Smooth muscle cell (in vitro differentiated cells): ENCODE data around the gene ACKR3. TPM values are rescaled to one million over a fixed set of nuclear protein-coding genes. Genes with fewer than 3 reads are reported as not detected.

ENCODE experiments used
- DNase-seq: peaks from one replicate; lab custom pipeline; 2025; ENCODE audit not compliant: unreplicated experiment; lab: John Stamatoyannopoulos, UW
- H2AFZ ChIP-seq: fragments of 200-600 bp; sonication (generic); 2 replicates; pipeline ENCODE4 v1.6.0; 2016; ENCODE audit warnings: antibody characterized with exemption, low read depth, mild to moderate bottlenecking
- H3F3A ChIP-seq: fragments of 200-600 bp; sonication (generic); 2 replicates; pipeline ENCODE4 v1.6.0; 2017; ENCODE audit warnings: antibody characterized with exemption, low read depth
- H3K27ac ChIP-seq: fragments of 200-600 bp; sonication (generic); 2 replicates; pipeline ENCODE4 v1.5.1; 2016; ENCODE audit warnings: low read depth, mild to moderate bottlenecking
- H3K27me3 ChIP-seq: fragments of 200-600 bp; sonication (generic); 2 replicates; pipeline ENCODE4 v1.6.1; 2016; ENCODE audit warnings: low read depth, mild to moderate bottlenecking
- H3K36me3 ChIP-seq: fragments of 200-600 bp; sonication (generic); 2 replicates; pipeline ENCODE4 v1.5.1; 2016; ENCODE audit warnings: low read depth
- H3K4me1 ChIP-seq: fragments of 200-600 bp; sonication (generic); 2 replicates; pipeline ENCODE4 v1.5.1; 2016; ENCODE audit warnings: low read depth
- H3K4me2 ChIP-seq: fragments of 200-600 bp; sonication (generic); 2 replicates; pipeline ENCODE4 v1.6.0; 2016; ENCODE audit warnings: mild to moderate bottlenecking
- H3K4me3 ChIP-seq: fragments of 200-600 bp; sonication (generic); 2 replicates; pipeline ENCODE4 v1.5.1; 2016; ENCODE audit warnings: mild to moderate bottlenecking
- H3K79me2 ChIP-seq: fragments of 200-600 bp; sonication (generic); 2 replicates; pipeline ENCODE4 v1.6.0; 2016; ENCODE audit warnings: low read depth, mild to moderate bottlenecking
- H3K9ac ChIP-seq: fragments of 200-600 bp; sonication (generic); 2 replicates; pipeline ENCODE4 v1.6.0; 2016; ENCODE audit warnings: low read depth
- H3K9me3 ChIP-seq: fragments of 200-600 bp; sonication (generic); replicated peaks from 2 replicates; pipeline ENCODE4 v1.5.1; 2016; ENCODE audit warnings: low read depth
- H4K20me1 ChIP-seq: fragments of 200-600 bp; sonication (generic); 2 replicates; pipeline ENCODE4 v1.6.0; 2016; ENCODE audit warnings: low read depth
- WGBS: methylation state at CpG from one replicate; pipeline ENCODE4 v1.1.7; 2016; ENCODE audit warnings: low lambda C conversion rate; 5-methylcytosine and 5-hydroxymethylcytosine counted together
- polyA plus RNA-seq: library from polyadenylated mRNA; unstranded; fragments of >200 nt; fragmentation: Nextera tagmentation; extraction: Ambion mirVana; gene quantifications from 2 replicates; pipeline ENCODE4 v1.2.1, GENCODE V29; 2016
- total RNA-seq: library from RNA; depleted of rRNA; stranded (reverse); fragments of >200 nt; gene quantifications from 2 replicates; pipeline ENCODE4 v1.2.3, GENCODE V29; 2014
- TF ChIP-seq, protein P1 (sequence below): fragments of 200-600 bp; sonication (generic); IDR thresholded peaks from 2 replicates; pipeline ENCODE4 v1.5.1; 2017; ENCODE audit warnings: borderline replicate concordance, mild to moderate bottlenecking, antibody characterized with exemption; ENCODE audit not compliant: insufficient read depth, poor library complexity, severe bottlenecking

ACKR3 gene
- total and polyA plus RNA-seq, 2 experiments from 2014 or later = 44.6 to 72.5 TPM

GRCh38 chr2:236552581-236553363 lies 16.9 kb upstream of the ACKR3 start:
- 85% methylated on average over 11 of the region's 11 CpGs for WGBS
- H4K20me1 ChIP-seq = no peaks in the 10 kb centered on the region
- no peak overlapping the region for H3K4me2 ChIP-seq
- H2AFZ ChIP-seq = no peak overlapping the region
- no peak for DNase-seq
- H3K36me3 ChIP-seq = no peaks in the 10 kb centered on the region
- no peak overlapping the region for H3K9ac ChIP-seq
- H3K27ac ChIP-seq = no peak overlapping the region
- no peaks in the 10 kb centered on the region for H3K9me3 ChIP-seq
- no peak overlapping the region for H3K4me3 ChIP-seq
- no peaks in the 10 kb centered on the region for H3K79me2 ChIP-seq
- H3K27me3 ChIP-seq = no peaks in the 10 kb centered on the region
- peaks cover 5% of the 10 kb centered on the region for H3F3A ChIP-seq
- TF ChIP-seq, protein P1, sequence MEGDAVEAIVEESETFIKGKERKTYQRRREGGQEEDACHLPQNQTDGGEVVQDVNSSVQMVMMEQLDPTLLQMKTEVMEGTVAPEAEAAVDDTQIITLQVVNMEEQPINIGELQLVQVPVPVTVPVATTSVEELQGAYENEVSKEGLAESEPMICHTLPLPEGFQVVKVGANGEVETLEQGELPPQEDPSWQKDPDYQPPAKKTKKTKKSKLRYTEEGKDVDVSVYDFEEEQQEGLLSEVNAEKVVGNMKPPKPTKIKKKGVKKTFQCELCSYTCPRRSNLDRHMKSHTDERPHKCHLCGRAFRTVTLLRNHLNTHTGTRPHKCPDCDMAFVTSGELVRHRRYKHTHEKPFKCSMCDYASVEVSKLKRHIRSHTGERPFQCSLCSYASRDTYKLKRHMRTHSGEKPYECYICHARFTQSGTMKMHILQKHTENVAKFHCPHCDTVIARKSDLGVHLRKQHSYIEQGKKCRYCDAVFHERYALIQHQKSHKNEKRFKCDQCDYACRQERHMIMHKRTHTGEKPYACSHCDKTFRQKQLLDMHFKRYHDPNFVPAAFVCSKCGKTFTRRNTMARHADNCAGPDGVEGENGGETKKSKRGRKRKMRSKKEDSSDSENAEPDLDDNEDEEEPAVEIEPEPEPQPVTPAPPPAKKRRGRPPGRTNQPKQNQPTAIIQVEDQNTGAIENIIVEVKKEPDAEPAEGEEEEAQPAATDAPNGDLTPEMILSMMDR = no peak
- peaks cover 3% of the 10 kb centered on the region for H3K4me1 ChIP-seq

DNA sequence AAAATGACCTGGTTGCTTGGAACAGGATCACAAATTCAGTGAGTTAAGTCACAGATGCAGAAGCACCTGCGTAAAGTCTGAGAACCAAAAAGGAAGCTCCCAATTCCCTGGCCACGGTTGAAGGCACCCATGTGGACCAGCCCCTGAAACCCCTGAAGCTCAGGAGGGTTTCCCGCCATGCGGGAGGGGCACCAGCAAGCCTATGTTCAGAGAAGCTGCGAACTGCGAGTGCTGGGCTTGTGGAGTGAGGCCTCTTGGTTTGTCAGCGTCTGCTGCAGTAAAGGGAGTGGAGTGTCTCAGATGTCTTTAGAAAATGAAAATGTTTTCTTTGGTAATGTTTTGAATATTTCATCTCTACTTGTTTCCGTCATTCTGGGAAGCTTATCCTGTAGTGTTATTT lies 16.1 kb upstream of the ACKR3 start:
- H3K9me3 ChIP-seq = no peaks in the 10 kb centered on the region
- no peak overlapping the region for H3K4me3 ChIP-seq
- H2AFZ ChIP-seq = no peak overlapping the region
- TF ChIP-seq, protein P1 = no peak
- H3K27ac ChIP-seq = no peak overlapping the region
- H3K4me1 ChIP-seq = peaks cover 3% of the 10 kb centered on the region
- no peak overlapping the region for H3K4me2 ChIP-seq
- no peaks in the 10 kb centered on the region for H3K27me3 ChIP-seq
- H4K20me1 ChIP-seq = no peaks in the 10 kb centered on the region
- peaks cover 3% of the 10 kb centered on the region for H3F3A ChIP-seq
- WGBS = 97% methylated on average over 8 of the region's 8 CpGs
- H3K36me3 ChIP-seq = no peaks in the 10 kb centered on the region
- no peaks in the 10 kb centered on the region for H3K79me2 ChIP-seq
- H3K9ac ChIP-seq = no peak overlapping the region
- DNase-seq = no peak

DNA sequence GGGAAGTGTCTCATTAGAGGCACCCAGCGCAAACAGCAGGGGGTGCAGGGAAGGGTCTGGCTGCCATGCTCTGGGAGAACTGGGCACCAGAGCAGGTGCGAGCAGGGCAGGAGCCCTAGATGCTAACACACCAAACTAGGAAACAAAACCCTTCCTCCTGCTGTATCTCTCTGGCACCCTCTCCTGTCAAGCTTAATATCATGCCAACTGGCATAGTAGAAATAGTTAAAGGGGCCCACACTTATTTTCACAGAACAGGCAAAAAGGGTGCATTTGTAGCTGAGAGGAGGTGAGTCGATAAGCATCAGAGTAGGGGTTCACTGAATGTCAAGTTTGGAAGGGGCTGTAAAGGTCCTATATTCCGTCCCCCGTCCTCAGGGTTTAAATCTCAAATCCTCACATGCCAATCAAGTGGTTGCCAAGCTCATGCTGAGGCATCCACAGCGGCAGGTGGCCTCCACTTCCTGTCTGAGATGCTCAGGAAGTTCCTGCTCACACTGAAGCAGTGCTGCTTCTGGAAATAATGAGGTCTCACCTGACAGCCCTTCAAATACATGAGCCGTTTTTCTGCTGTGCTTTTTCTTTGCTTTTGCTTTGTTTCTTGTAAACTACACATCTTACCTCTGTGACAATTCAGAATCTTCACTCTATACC lies 14.9 kb upstream of the ACKR3 start:
- Histone ChIP-seq H2AFZ (no peak overlapping the region), H3K27ac (no peak overlapping the region), H3K4me2 (no peak overlapping the region), H3K4me1 (peaks cover 3% of the 10 kb centered on the region), H3F3A (no peaks in the 10 kb centered on the region), H3K27me3 (no peaks in the 10 kb centered on the region), H3K36me3 (no peaks in the 10 kb centered on the region), H3K79me2 (no peaks in the 10 kb centered on the region), H3K9ac (no peak overlapping the region), H4K20me1 (no peaks in the 10 kb centered on the region), H3K9me3 (no peaks in the 10 kb centered on the region), H3K4me3 (no peak overlapping the region)
- no peak for DNase-seq
- TF ChIP-seq, protein P1 = no peak
- 93% methylated on average over 7 of the region's 7 CpGs for WGBS
